Pancreas (tissue), 10 donors: ENCODE data around the gene CCDC88B. TPM values are rescaled to one million over a fixed set of nuclear protein-coding genes. Genes with fewer than 3 reads are reported as not detected.

Experiments used
- ATAC-seq, 4 donors: fragments of 200-7000 bp; cut with Tn5 transposase; one replicate each; pipeline versions ENCODE4 v1.8.0 to v1.9.1; 2020; ENCODE audit warnings: mild to moderate bottlenecking in 4 of 4, moderate library complexity in 4 of 4
- DNase-seq, 6 donors: peaks; one replicate each; pipeline ENCODE4 v3.0.0-alpha.2; 2020
- FAIRE-seq: peaks from 2 replicates; lab custom pipeline; 2012; peaks lifted over from hg19 to GRCh38; lab: Jason Lieb, UNC
- H3K27ac ChIP-seq, 4 donors: fragments of 200-600 bp; sonication (generic); 1 replicate in 3 of 4; 2 replicates in 1 of 4; pipeline versions ENCODE4 v1.5.0 to v1.8.0; 2020
- H3K27me3 ChIP-seq, 4 donors: fragments of 200-600 bp; one replicate each; pipeline ENCODE4 v1.8.0; 2021
- H3K36me3 ChIP-seq, 3 donors: fragments of 200-600 bp; sonication (generic) in 1 of 3; one replicate each; pipeline versions ENCODE4 v1.5.0 to v1.8.0; 2020 to 2021
- H3K4me1 ChIP-seq, 3 donors: fragments of 200-600 bp; one replicate each; pipeline ENCODE4 v1.8.0; 2021
- H3K4me3 ChIP-seq, 4 donors: fragments of 200-600 bp; sonication (generic) in 2 of 4; one replicate each; pipeline versions ENCODE4 v1.5.0 to v1.8.0; 2020 to 2021
- H3K9me3 ChIP-seq, 4 donors: fragments of 200-600 bp; one replicate each; pipeline ENCODE4 v1.8.0; 2021
- CTCF ChIP-seq, 4 donors: fragments of 200-600 bp; sonication (generic) in 3 of 4; IDR thresholded peaks; one replicate each; pipeline versions ENCODE4 v1.5.0 to v1.8.0; 2021; ENCODE audit warnings: antibody characterized with exemption in 4 of 4
- WGBS, 2 donors: extraction: QIAGEN DNeasy Blood & Tissue Kit; methylation state at CpG; one replicate each; pipeline ENCODE4 v1.1.7; 2013; 5-methylcytosine and 5-hydroxymethylcytosine counted together
- intact Hi-C, 3 donors: fragments of 100-400 bp; cut with DNase I; formaldehyde crosslinking; loops; one replicate each; pipeline versions ENCODE4 v1.11.1 to v1.14.2; 2022
- polyA plus RNA-seq, 2 donors: library from polyadenylated mRNA; stranded (reverse); fragments of 200-250 nt; gene quantifications; one replicate each; pipeline ENCODE4 v1.2.3, GENCODE V29; 2013
- total RNA-seq, 6 donors: library from RNA; stranded (reverse); fragmentation: NEBNext Ultra II Directional in 4 of 6; extraction: Animal tissue kit (Norgen Biotek cat#: 25700) in 4 of 6; gene quantifications; one replicate each; pipeline versions ENCODE4 v1.2.1 to v1.2.4, GENCODE V29; 2021 to 2023
- donor health status: healthy with polysubstance abuse.
- donor health status: DM: no; HTN: no; CAD: no; lungs with moderate emphysema.
- donor health status: DM: no; HTN: no; CAD: no.
- donor health status: control.
- donor health status: control.
- donor health status: Bipolar disorder and iron deficiency.
- donor health status: DM: yes; HTN: yes; CAD: no.
- donor health status: DM: no; HTN: no; CAD: no.
- donor health status: DM: no; HTN: no; CAD: no.
- donor health status: DM: yes; HTN: yes; CAD: no.

The CCDC88B gene
- total and polyA plus RNA-seq, 8 donors = 3.0 to 50.0 (median 6.4) TPM

- DNase-seq (no peak), ATAC-seq (no peak), FAIRE-seq (no peak)
- intact Hi-C loops = no loop called here
- no peak overlapping the region for H3K4me3 ChIP-seq
- TF ChIP-seq CTCF (IDR thresholded peaks at IDR 0.05) = no peak
- H3K27ac ChIP-seq = no peak overlapping the region
- peaks cover 0 to 4% (median 3%) of the 10 kb centered on the region in 3 donors for H3K4me1 ChIP-seq
- no peaks in the 10 kb centered on the region for H3K9me3 ChIP-seq
- H3K36me3 ChIP-seq = no peaks in the 10 kb centered on the region
- WGBS, 2 donors = 82 to 89% methylated on average over 6 of the region's 6 CpGs
- no peaks in the 10 kb centered on the region for H3K27me3 ChIP-seq
Observed at GRCh38 chr11:64382047-64382446, 42.0 kb downstream of the CCDC88B start.

GRCh38 chr11:64382586-64382985 is 42.6 kb downstream of the CCDC88B start:
- Histone ChIP-seq H3K9me3 (no peaks in the 10 kb centered on the region), H3K4me1 (peaks cover 0 to 4% (median 3%) of the 10 kb centered on the region in 3 donors), H3K27me3 (no peaks in the 10 kb centered on the region), H3K4me3 (no peak overlapping the region), H3K36me3 (no peaks in the 10 kb centered on the region), H3K27ac (no peak overlapping the region)
- no peak for TF ChIP-seq CTCF (IDR thresholded peaks at IDR 0.05)
- DNase-seq (no peak), ATAC-seq (no peak), FAIRE-seq (no peak)
- intact Hi-C loops = no loop called here
- 59 to 80% methylated on average over 8 of the region's 8 CpGs for WGBS, 2 donors

GRCh38 chr11:64383580-64383979 is 43.6 kb downstream of the CCDC88B start:
- FAIRE-seq = no peak
- no peaks in the 10 kb centered on the region for H3K27me3 ChIP-seq
- no peak overlapping the region for H3K4me3 ChIP-seq
- H3K9me3 ChIP-seq = no peaks in the 10 kb centered on the region
- no peak overlapping the region for H3K27ac ChIP-seq
- no peaks in the 10 kb centered on the region for H3K36me3 ChIP-seq
- no peak for TF ChIP-seq CTCF (IDR thresholded peaks at IDR 0.05)
- 25 to 79% methylated on average over 1 to 2 of the region's 2 CpGs for WGBS, 2 donors
- no peak for ATAC-seq
- no peaks in the 10 kb centered on the region for H3K4me1 ChIP-seq
- no peak for DNase-seq
- intact Hi-C loops = no loop called here

- Histone ChIP-seq H3K27ac (no peak overlapping the region), H3K4me1 (no peaks in the 10 kb centered on the region), H3K27me3 (no peaks in the 10 kb centered on the region), H3K4me3 (no peak overlapping the region), H3K36me3 (no peaks in the 10 kb centered on the region), H3K9me3 (no peaks in the 10 kb centered on the region)
- FAIRE-seq = no peak
- ATAC-seq = peak; percentile 56 to 86 (median 80)
- peak in 3 of 6 donors; percentile 34 to 58 (median 49) for DNase-seq
- 44 to 51% methylated on average over 17 of the region's 17 CpGs for WGBS, 2 donors
- intact Hi-C loops = no loop called here
- no peak for TF ChIP-seq CTCF (IDR thresholded peaks at IDR 0.05)
Observed at GRCh38 chr11:64384028-64384737, 44.2 kb downstream of the CCDC88B start.
